ENCODE data around the gene PSEN1.

GRCh38 chr14:73097421-73097820 lies 38.9 kb upstream of the PSEN1 start:
- TF ChIP-seq, protein P1, sequence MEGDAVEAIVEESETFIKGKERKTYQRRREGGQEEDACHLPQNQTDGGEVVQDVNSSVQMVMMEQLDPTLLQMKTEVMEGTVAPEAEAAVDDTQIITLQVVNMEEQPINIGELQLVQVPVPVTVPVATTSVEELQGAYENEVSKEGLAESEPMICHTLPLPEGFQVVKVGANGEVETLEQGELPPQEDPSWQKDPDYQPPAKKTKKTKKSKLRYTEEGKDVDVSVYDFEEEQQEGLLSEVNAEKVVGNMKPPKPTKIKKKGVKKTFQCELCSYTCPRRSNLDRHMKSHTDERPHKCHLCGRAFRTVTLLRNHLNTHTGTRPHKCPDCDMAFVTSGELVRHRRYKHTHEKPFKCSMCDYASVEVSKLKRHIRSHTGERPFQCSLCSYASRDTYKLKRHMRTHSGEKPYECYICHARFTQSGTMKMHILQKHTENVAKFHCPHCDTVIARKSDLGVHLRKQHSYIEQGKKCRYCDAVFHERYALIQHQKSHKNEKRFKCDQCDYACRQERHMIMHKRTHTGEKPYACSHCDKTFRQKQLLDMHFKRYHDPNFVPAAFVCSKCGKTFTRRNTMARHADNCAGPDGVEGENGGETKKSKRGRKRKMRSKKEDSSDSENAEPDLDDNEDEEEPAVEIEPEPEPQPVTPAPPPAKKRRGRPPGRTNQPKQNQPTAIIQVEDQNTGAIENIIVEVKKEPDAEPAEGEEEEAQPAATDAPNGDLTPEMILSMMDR (IDR thresholded peaks at IDR 0.05; ENCODE audit: insufficient read depth, low read length) = no peak
- no peak for TF ChIP-seq POLR2AphosphoS5 (IDR thresholded peaks at IDR 0.05; ENCODE audit: low read depth)
- TF ChIP-seq, protein P2, sequence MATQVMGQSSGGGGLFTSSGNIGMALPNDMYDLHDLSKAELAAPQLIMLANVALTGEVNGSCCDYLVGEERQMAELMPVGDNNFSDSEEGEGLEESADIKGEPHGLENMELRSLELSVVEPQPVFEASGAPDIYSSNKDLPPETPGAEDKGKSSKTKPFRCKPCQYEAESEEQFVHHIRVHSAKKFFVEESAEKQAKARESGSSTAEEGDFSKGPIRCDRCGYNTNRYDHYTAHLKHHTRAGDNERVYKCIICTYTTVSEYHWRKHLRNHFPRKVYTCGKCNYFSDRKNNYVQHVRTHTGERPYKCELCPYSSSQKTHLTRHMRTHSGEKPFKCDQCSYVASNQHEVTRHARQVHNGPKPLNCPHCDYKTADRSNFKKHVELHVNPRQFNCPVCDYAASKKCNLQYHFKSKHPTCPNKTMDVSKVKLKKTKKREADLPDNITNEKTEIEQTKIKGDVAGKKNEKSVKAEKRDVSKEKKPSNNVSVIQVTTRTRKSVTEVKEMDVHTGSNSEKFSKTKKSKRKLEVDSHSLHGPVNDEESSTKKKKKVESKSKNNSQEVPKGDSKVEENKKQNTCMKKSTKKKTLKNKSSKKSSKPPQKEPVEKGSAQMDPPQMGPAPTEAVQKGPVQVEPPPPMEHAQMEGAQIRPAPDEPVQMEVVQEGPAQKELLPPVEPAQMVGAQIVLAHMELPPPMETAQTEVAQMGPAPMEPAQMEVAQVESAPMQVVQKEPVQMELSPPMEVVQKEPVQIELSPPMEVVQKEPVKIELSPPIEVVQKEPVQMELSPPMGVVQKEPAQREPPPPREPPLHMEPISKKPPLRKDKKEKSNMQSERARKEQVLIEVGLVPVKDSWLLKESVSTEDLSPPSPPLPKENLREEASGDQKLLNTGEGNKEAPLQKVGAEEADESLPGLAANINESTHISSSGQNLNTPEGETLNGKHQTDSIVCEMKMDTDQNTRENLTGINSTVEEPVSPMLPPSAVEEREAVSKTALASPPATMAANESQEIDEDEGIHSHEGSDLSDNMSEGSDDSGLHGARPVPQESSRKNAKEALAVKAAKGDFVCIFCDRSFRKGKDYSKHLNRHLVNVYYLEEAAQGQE (IDR thresholded peaks at IDR 0.05; ENCODE audit: insufficient replicate concordance, low read depth) = no peak

All from HL-60 (cell line).